DND-41 (cell line): ENCODE data around the gene SLC10A7.

ENCODE experiments used
- CTCF ChIP-seq: IDR thresholded peaks from 2 replicates; pipeline ENCODE4 v1.5.1; 2012; ENCODE audit warnings: borderline replicate concordance, low read length, moderate library complexity, mild to moderate bottlenecking; ENCODE audit not compliant: poor library complexity, severe bottlenecking; ENCODE audit errors: extremely low read depth
- EZH2 ChIP-seq: IDR thresholded peaks from 3 replicates; pipeline ENCODE4 v1.6.1; 2012; ENCODE audit warnings: borderline replicate concordance, low read depth, mild to moderate bottlenecking, moderate library complexity, low read length, inconsistent platforms; ENCODE audit not compliant: severe bottlenecking

GRCh38 chr4:146292508-146292907 lies 229.2 kb downstream of the SLC10A7 start:
- TF ChIP-seq EZH2: no peak
- no peak for TF ChIP-seq CTCF
